ENCODE results near the gene DNAL4. TPM values are rescaled to one million over a fixed set of nuclear protein-coding genes. Genes with fewer than 3 reads are reported as not detected.

DNAL4 gene, protein sequence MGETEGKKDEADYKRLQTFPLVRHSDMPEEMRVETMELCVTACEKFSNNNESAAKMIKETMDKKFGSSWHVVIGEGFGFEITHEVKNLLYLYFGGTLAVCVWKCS
- 19.9 and 33.9 TPM in 2 replicates for total RNA-seq (2014; rRNA removed; shearing (Covaris generic))

DNA sequence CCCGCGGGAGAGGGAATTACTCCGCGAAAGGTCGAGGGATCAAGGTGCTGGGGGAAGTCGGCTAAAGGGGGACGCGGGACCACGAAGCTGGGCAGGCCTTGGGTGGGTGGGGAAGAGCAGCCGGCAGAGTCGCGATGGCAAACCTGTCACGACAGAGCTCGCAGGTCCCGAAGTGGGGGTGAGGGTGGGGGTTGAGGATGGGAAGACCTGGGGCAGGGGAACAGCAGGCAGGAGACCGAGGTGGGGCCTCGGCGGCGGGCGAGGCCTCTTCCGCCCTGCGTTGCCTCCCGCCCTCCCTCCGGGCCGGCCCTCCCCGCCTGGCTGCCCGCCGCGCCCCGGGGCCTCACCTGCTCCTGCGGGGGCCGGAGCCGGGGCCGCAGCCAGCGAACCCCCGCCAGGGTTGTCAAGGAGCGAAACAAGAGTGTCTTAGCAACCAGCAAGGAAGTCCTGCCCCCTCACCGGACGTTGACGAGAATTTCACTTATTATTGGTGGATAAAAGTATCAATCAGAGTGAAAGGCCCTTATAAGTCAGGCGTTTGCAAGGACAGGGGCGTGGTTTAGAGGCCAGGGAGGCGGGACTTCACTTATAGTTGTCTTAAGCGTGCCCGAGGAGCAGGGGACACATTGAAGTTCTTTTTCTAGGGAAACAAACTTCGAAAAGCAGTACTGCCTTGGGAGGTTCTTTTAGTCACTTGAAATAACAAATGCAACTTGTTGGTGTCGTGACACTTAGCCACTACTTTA, at the start of gene DNAL4:
TSS of gene DNAL4 (minus strand) at position 423 of the 746 bp plus-strand sequence. CDS start 11,412 bp downstream, outside the sequence.
- Histone ChIP-seq H3K36me3 (peaks cover 11% of the 10 kb centered on the region), H3K4me3 (peak within 1 kb of the TSS; percentile 79), H3K4me1 (replicated peaks) (peaks cover 22% of the 10 kb centered on the region), H3K27ac (peak within 1 kb of the TSS; percentile 69), H3K27me3 (replicated peaks) (no peaks in the 10 kb centered on the region), H3K9me3 (replicated peaks) (no peaks in the 10 kb centered on the region; the same call in 1 of the 2 replicates)
- DNase-seq (ENCODE audit: low read depth in 1 of 2, low spot score in 2 of 2) = peak; percentile 95 to 96

DNA sequence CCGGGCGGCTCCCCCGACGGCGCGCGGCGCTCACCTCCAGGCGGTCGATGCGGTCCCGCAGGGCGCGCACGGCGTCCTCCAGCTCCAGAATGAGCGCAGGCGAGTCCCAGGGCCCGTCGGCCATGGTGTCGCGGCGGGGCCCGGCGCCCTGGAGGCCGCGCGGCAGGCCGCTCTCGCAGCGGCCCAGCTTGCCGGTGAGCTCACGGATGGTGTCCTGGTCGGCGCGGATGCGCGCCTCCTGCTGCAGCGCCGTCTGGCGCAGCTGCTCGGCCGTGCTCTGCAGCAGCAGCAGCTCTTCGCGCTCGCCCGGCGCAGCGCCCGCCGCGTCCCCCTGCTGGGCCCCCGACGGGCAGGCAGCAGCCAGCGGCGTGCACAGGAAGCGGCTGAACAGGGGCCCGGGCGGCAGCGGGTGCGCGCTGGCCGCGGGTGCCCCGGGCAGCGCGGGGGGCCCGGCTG, 49.3 kb upstream of the DNAL4 start:
- peak; percentile 49 to 69 for DNase-seq (ENCODE audit: low read depth in 1 of 2, low spot score in 2 of 2)
- H3K9me3 ChIP-seq (replicated peaks) = no peaks in the 10 kb centered on the region; the same call in 1 of the 2 replicates
- H3K27me3 ChIP-seq (replicated peaks) = peaks cover 22% of the 10 kb centered on the region
- no peaks in the 10 kb centered on the region for H3K36me3 ChIP-seq
- peaks cover 25% of the 10 kb centered on the region for H3K4me1 ChIP-seq (replicated peaks)
- H3K4me3 ChIP-seq = peak overlapping the region; percentile 47
- H3K27ac ChIP-seq = no peak overlapping the region

GRCh38 chr22:38842512-38843200, 48.7 kb upstream of the DNAL4 start:
- H3K27me3 ChIP-seq (replicated peaks) = peaks cover 22% of the 10 kb centered on the region
- H3K4me1 ChIP-seq (replicated peaks) = peaks cover 25% of the 10 kb centered on the region
- H3K4me3 ChIP-seq = peak overlapping the region; percentile 47
- no peak overlapping the region for H3K27ac ChIP-seq
- DNase-seq (ENCODE audit: low read depth in 1 of 2, low spot score in 2 of 2) = no peak
- no peaks in the 10 kb centered on the region for H3K36me3 ChIP-seq
- H3K9me3 ChIP-seq (replicated peaks) = no peaks in the 10 kb centered on the region; the same call in 1 of the 2 replicates

- Histone ChIP-seq H3K9me3 (replicated peaks) (no peaks in the 10 kb centered on the region), H3K27me3 (replicated peaks) (peaks cover 22% of the 10 kb centered on the region), H3K4me3 (no peak overlapping the region), H3K36me3 (no peaks in the 10 kb centered on the region), H3K4me1 (replicated peaks) (peaks cover 15% of the 10 kb centered on the region), H3K27ac (no peak overlapping the region)
- no peak for DNase-seq (ENCODE audit: low read depth in 1 of 2, low spot score in 2 of 2)
Observed at GRCh38 chr22:38841635-38842034, 47.7 kb upstream of the DNAL4 start.

DNA sequence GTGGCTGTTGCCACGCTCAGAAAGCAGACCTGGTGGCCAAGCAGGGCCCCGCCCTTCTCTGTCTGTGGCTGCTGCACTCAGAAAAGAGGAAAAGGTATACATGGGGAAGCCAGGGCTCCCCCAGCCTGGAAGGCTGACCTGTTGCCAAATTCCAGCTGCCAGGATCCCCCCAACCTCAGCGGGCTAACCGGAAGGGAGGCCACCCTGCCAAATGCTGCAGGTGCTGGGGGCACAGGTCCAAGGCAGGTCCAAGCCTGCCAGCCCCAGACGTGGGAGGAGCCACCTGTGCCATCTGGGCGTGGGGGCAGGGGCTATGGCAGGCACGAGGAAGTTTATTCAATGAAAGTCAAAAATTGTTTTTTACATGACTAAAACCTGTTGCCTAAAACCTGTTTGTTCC, 47.3 kb upstream of the DNAL4 start:
- Histone ChIP-seq H3K9me3 (replicated peaks) (no peaks in the 10 kb centered on the region), H3K27me3 (replicated peaks) (peaks cover 19% of the 10 kb centered on the region), H3K4me1 (replicated peaks) (peaks cover 18% of the 10 kb centered on the region), H3K36me3 (no peaks in the 10 kb centered on the region), H3K4me3 (no peak overlapping the region), H3K27ac (no peak overlapping the region)
- no peak for DNase-seq (ENCODE audit: low read depth in 1 of 2, low spot score in 2 of 2)

- Histone ChIP-seq H3K9me3 (replicated peaks) (no peaks in the 10 kb centered on the region), H3K4me1 (replicated peaks) (peaks cover 27% of the 10 kb centered on the region), H3K4me3 (no peak overlapping the region), H3K36me3 (no peaks in the 10 kb centered on the region), H3K27me3 (replicated peaks) (peaks cover 19% of the 10 kb centered on the region), H3K27ac (no peak overlapping the region)
- DNase-seq (ENCODE audit: low read depth in 1 of 2, low spot score in 2 of 2) = no peak
Observed at GRCh38 chr22:38840129-38840528, 46.2 kb upstream of the DNAL4 start.

DNA sequence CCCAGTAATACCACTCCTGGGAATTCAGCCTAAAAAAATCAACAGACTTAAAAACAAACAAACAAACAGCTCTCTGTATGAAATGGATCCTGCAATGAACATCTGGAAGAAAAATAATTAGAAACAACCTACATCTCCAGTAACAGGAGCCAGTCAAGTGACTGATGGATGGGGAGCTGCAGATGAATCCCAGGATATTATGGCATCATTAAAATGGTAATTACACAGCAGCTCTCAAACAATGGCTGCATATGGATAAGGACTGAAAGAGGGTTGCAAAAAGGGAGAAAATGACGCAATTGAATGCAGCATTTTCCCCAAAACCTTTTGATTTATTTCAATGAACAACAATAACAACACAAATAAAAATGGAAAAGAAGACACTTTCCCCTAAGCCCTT, 45.7 kb upstream of the DNAL4 start:
- Histone ChIP-seq H3K4me3 (no peak overlapping the region), H3K27ac (no peak overlapping the region), H3K9me3 (replicated peaks) (no peaks in the 10 kb centered on the region), H3K27me3 (replicated peaks) (peaks cover 19% of the 10 kb centered on the region), H3K4me1 (replicated peaks) (peaks cover 27% of the 10 kb centered on the region), H3K36me3 (no peaks in the 10 kb centered on the region)
- DNase-seq (ENCODE audit: low read depth in 1 of 2, low spot score in 2 of 2) = no peak

DNA sequence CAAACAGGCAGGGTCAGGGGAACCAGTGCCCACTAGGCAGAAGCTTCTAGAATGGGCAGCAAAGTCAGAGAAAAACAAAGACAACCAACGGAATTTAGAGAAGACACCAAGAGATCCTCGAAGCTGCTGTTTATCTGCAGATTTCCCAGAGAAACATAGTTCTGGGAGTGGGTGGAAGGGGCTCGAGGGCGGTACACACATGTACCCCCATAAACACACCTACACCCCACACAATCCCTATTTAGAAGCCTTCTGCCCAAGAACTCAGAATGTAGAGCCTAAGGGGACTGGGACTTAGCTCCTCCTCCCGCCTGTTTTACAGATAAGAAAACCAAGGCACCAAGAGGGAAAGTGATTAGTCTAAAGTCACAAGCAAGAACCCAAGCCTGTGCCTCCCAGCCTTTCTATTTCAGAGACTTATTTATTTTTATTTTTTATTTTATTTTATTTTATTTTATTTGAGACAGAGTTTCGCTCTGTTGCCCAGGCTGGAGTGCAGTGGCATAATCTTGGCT, 43.5 kb upstream of the DNAL4 start:
- H3K4me1 ChIP-seq (replicated peaks) = peaks cover 11% of the 10 kb centered on the region
- no peak overlapping the region for H3K27ac ChIP-seq
- no peaks in the 10 kb centered on the region for H3K9me3 ChIP-seq (replicated peaks)
- H3K27me3 ChIP-seq (replicated peaks) = 0 out of 2 replicates have a peak, but pooled peaks cover 8% of the 10 kb centered on the region
- no peaks in the 10 kb centered on the region for H3K36me3 ChIP-seq
- H3K4me3 ChIP-seq = no peak overlapping the region
- no peak for DNase-seq (ENCODE audit: low read depth in 1 of 2, low spot score in 2 of 2)

DNA sequence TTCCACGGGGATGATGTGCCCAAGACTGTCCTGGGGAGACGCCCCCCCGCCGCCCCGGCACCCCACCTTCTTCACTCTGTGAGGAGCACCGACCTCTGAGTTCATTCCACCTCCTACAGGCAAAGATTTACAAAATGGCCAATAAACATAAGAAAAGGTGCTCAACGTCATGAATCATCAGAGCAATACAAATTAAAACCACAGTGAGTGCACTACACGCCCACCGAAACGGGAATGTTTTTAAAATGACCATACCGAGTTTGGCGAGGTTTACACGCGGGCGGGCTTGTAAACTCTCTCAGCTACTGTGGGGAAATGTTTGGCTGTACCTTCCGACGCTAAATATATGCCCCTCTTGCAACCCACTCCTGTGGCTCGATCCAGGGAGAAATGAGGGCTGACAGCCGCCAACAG, 42.0 kb upstream of the DNAL4 start:
- no peaks in the 10 kb centered on the region for H3K27me3 ChIP-seq (replicated peaks)
- no peaks in the 10 kb centered on the region for H3K9me3 ChIP-seq (replicated peaks)
- DNase-seq (ENCODE audit: low read depth in 1 of 2, low spot score in 2 of 2) = peak in 1 of 2 experiments; percentile 45
- H3K36me3 ChIP-seq = no peaks in the 10 kb centered on the region
- H3K4me3 ChIP-seq = no peak overlapping the region
- peaks cover 20% of the 10 kb centered on the region for H3K4me1 ChIP-seq (replicated peaks)
- no peak overlapping the region for H3K27ac ChIP-seq

- DNase-seq (ENCODE audit: low read depth in 1 of 2, low spot score in 2 of 2) = no peak
- Histone ChIP-seq H3K4me3 (no peak overlapping the region), H3K4me1 (replicated peaks) (peaks cover 22% of the 10 kb centered on the region), H3K36me3 (no peaks in the 10 kb centered on the region), H3K27ac (no peak overlapping the region), H3K9me3 (replicated peaks) (0 out of 2 replicates have a peak, but pooled peaks cover 2% of the 10 kb centered on the region), H3K27me3 (replicated peaks) (no peaks in the 10 kb centered on the region)
Observed at GRCh38 chr22:38834991-38835390, 41.0 kb upstream of the DNAL4 start.

- Histone ChIP-seq H3K27me3 (replicated peaks) (no peaks in the 10 kb centered on the region), H3K4me1 (replicated peaks) (peaks cover 22% of the 10 kb centered on the region), H3K4me3 (no peak overlapping the region), H3K36me3 (no peaks in the 10 kb centered on the region), H3K9me3 (replicated peaks) (0 out of 2 replicates have a peak, but pooled peaks cover 2% of the 10 kb centered on the region), H3K27ac (no peak overlapping the region)
- DNase-seq (ENCODE audit: low read depth in 1 of 2, low spot score in 2 of 2) = no peak
Observed at GRCh38 chr22:38834215-38834953, 40.4 kb upstream of the DNAL4 start.

GRCh38 chr22:38833061-38833460, 39.1 kb upstream of the DNAL4 start:
- Histone ChIP-seq H3K4me1 (replicated peaks) (peaks cover 22% of the 10 kb centered on the region), H3K9me3 (replicated peaks) (0 out of 2 replicates have a peak, but pooled peaks cover 2% of the 10 kb centered on the region), H3K36me3 (no peaks in the 10 kb centered on the region), H3K27me3 (replicated peaks) (no peaks in the 10 kb centered on the region), H3K27ac (no peak overlapping the region), H3K4me3 (no peak overlapping the region)
- DNase-seq (ENCODE audit: low read depth in 1 of 2, low spot score in 2 of 2) = no peak

Measured in SJSA1 (cell line).